C4-2B (cell line): ENCODE measurements around the gene NPHP4.

ENCODE experiments used
- CTCF ChIP-seq: fragments of 450-650 bp; conservative IDR thresholded peaks from 2 replicates; pipeline ENCODE4 v1.5.1; 2017; ENCODE audit warnings: mild to moderate bottlenecking
- ZFX ChIP-seq: fragments of 450-650 bp; IDR thresholded peaks from 2 replicates; pipeline ENCODE4 v1.6.1; 2017

GRCh38 chr1:5855196-5855897 is 136.9 kb downstream of the NPHP4 start:
- no peak for TF ChIP-seq CTCF
- TF ChIP-seq ZFX: no peak
